GM11168 (cell line): ENCODE results near the gene PCBD1.

Experiments used
- in situ Hi-C: fragments of 300-500 bp; cut with MboI; formaldehyde crosslinking; loops from one replicate; pipeline ENCODE4 v1.12.0; 2022; ENCODE audit warnings: low sequenced_read_pairs; ENCODE audit not compliant: unreplicated experiment

Gene PCBD1

GRCh38 chr10:70918851-70919530 lies 30.6 kb upstream of the PCBD1 start:
- in situ Hi-C loops, result loop anchor here (25.0 kb wide), 1 partner anchor 293 kb away; the partner anchor contains the start of gene UNC5B

DNA sequence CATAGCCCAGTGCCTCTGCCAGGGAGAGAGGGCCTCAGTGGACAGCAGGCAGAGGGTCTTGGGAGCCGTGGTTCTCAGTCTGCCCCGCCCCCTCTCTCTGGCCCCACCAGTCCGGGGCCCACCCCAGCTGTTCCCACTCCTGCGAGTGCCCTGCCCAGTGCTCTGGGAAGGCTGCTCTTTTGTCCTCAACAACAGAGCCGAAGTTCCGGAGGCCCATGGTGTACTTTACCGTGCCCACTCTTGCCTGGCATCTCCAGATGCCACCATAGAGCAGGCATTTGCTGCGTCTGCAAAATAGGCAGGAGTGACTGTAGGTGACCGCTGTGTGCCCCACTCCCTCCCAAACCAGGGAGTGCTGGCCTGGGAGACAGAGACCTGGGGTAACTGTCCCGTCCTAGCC lies 29.3 kb upstream of the PCBD1 start:
- in situ Hi-C loops, result loop anchor here (25.0 kb wide), 1 partner anchor 295 kb away; the partner anchor contains the start of gene UNC5B

GRCh38 chr10:70917226-70917625 lies 28.9 kb upstream of the PCBD1 start:
- in situ Hi-C loops, result loop anchor here (25.0 kb wide), 1 partner anchor 295 kb away; the partner anchor contains the start of gene UNC5B

DNA sequence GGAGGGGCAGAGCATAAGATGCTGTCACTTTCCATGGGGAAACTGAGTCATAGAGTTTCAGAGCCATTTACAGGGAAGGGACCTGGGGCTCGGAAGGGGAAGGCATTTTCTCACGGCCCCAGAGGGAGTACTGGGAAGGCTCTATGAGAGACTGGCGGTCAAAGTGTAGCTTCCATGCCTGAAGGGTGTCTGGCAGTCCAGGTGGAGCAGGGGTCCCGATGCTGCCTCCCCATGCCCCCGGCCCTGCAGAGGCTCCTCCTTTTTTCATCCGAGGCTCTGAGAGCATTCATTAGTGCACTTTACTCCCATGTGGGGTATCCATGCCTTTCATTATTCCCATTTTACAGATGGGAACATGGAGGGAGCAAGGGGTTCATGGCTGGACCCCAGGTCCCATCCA lies 27.9 kb upstream of the PCBD1 start:
- in situ Hi-C loops, result loop anchor here (25.0 kb wide), 1 partner anchor 296 kb away; the partner anchor contains the start of gene UNC5B

GRCh38 chr10:70915806-70916205 lies 27.4 kb upstream of the PCBD1 start:
- in situ Hi-C loops, result loop anchor here (25.0 kb wide), 1 partner anchor 296 kb away; the partner anchor contains the start of gene UNC5B

DNA sequence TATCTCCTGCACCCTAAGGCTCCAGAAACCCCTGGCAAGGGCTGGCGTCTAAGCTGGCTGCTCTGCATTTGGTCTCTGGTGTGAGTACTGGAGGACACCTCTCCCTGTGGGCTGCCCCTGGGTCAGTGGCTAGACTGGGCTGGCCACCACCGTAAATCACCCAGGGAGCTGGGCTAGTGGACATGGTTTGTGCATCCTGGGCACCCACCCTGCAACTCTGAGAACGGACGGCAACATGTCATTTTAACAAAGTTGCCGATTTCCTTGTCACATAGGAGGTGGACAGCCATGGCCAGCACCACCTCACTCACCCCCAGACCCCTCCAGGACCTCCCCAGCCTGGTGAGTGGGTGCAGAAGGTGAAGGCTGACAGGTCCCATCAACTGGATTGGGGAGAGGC lies 26.8 kb upstream of the PCBD1 start:
- in situ Hi-C loops, result loop anchor here (25.0 kb wide), 1 partner anchor 297 kb away; the partner anchor contains the start of gene UNC5B

DNA sequence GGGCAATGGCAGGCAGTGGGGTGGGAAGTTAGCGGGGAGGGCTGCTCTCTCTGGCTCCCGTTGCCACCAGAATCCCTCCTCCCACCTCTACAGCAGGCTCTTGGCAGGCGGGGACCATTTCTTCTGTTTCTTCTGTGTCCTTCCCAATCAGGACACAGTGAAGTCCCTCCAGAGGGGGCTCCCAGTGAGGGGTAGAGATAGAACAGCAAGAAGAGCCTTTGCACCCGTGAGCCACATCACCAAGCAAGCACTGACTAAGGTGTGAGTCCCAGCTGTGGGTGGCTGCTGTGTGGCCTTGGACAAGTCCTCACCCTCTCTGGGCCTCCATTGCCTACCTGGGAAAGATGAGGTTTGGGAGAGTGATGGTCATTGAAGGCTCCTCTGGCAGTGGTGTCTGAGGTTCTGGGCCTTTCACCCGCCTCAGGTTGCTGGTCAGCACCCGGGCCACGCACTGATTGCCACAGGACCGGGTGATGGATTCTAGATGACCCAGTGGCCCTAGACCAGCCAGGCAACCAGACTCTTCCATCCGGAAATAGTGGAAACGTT lies 26.0 kb upstream of the PCBD1 start:
- in situ Hi-C loops, result loop anchor here (25.0 kb wide), 1 partner anchor 298 kb away; the partner anchor contains the start of gene UNC5B

- in situ Hi-C loops, result loop anchor here (25.0 kb wide), 1 partner anchor 298 kb away; the partner anchor contains the start of gene UNC5B
These were observed 25.5 kb upstream of the PCBD1 start for GRCh38 chr10:70913893-70914240.

GRCh38 chr10:70913191-70913892 lies 25.0 kb upstream of the PCBD1 start:
- in situ Hi-C loops, result loop anchor here (25.0 kb wide), 1 partner anchor 299 kb away; the partner anchor contains the start of gene UNC5B

GRCh38 chr10:70912556-70912955 lies 24.2 kb upstream of the PCBD1 start:
- in situ Hi-C loops, result loop anchor here (25.0 kb wide), 1 partner anchor 300 kb away; the partner anchor contains the start of gene UNC5B

DNA sequence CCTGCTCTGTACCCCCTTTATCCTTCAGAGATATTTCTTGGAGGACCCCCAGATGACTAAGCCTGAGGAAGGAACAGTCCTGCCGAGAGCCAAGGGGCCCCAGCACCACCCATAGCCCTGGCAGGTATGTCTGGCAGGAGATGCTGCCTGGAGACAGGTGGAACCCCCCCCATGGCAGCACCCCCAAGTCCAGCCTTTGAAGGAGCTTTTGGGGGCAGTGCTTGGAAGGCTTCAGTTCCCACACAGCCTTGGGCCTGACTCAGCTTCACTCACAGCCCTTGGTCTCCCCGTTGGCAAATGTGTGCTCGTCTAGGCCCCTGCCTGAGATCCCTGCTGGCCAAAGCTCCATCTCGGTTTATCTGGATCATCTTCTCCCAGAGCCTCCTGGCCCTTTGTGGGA lies 23.0 kb upstream of the PCBD1 start:
- in situ Hi-C loops, result loop anchor here (25.0 kb wide), 1 partner anchor 301 kb away; the partner anchor contains the start of gene UNC5B

- in situ Hi-C loops, result loop anchor here (25.0 kb wide), 1 partner anchor 302 kb away; the partner anchor contains the start of gene UNC5B
These were observed 22.3 kb upstream of the PCBD1 start for GRCh38 chr10:70910486-70911341.

DNA sequence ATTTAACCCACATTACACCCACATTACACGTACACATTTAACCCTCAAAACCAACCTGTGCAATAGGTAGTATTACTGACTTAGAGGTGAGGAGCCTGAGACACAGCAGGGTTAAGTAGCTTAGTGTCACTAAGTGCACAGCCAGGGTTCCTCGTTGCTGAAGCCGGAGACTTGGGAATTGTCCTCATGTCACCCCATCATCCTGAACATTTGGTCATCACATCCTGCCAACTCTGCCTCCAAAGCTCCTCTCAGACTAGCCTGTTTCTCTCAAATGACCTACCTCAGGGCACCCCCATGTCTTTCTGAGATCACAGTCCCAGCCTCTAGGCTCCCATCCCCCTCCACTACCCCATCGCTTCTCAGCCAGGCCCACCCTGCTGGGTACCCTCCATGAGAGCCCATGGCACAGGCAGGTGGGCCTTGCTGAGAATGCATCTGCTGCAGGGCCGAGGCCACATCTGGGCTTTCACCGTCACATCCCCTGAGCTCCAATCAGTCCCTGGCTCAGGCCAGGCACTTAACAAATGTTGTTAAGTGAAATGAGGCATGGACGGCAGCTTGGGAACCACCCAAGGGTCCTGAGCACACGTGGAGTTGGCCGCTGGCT lies 21.1 kb upstream of the PCBD1 start:
- in situ Hi-C loops, result loop anchor here (25.0 kb wide), 1 partner anchor 303 kb away; the partner anchor contains the start of gene UNC5B

GRCh38 chr10:70908406-70909296 lies 20.3 kb upstream of the PCBD1 start:
- in situ Hi-C loops, result loop anchor here (25.0 kb wide), 1 partner anchor 304 kb away; the partner anchor contains the start of gene UNC5B

- in situ Hi-C loops, result loop anchor here (25.0 kb wide), 1 partner anchor 304 kb away; the partner anchor contains the start of gene UNC5B
These were observed 19.5 kb upstream of the PCBD1 start for GRCh38 chr10:70907637-70908405.

- in situ Hi-C loops, result loop anchor here (25.0 kb wide), 1 partner anchor 305 kb away; the partner anchor contains the start of gene UNC5B
These were observed 18.7 kb upstream of the PCBD1 start for GRCh38 chr10:70906953-70907636.
